Colon (tissue), 2 donors: Measurements from ENCODE around the gene CKLF.
"Not testable (repeated sequence)": the region's sequence is repeated elsewhere in the genome, so short reads cannot be mapped to it uniquely, and the experiment has no call there.

ENCODE experiments used
- FAIRE-seq: peaks from 2 replicates; lab custom pipeline; 2012; peaks lifted over from hg19 to GRCh38; lab: Jason Lieb, UNC
- donor health status: control.
- donor health status: control.

Gene CKLF

GRCh38 chr16:66552286-66553177 is at the start of gene CKLF:
CKLF (plus strand) TSS chr16:66552576; CDS start chr16:66552716, 140 bp downstream.
- FAIRE-seq: no peak

- no peak for FAIRE-seq
Measured at GRCh38 chr16:66503030-66503429, 49.3 kb upstream of the CKLF start.

GRCh38 chr16:66503612-66504011 is 48.8 kb upstream of the CKLF start:
- no peak for FAIRE-seq

- FAIRE-seq: no peak
Measured at GRCh38 chr16:66507731-66508239, 44.6 kb upstream of the CKLF start.

- FAIRE-seq: no peak
Measured at GRCh38 chr16:66508248-66508913, 44.0 kb upstream of the CKLF start.

- no peak for FAIRE-seq
Measured at GRCh38 chr16:66508914-66509496, 43.4 kb upstream of the CKLF start.

- FAIRE-seq: no peak
Measured at GRCh38 chr16:66509576-66509975, 42.8 kb upstream of the CKLF start.

GRCh38 chr16:66510298-66510697 is 42.1 kb upstream of the CKLF start:
- FAIRE-seq: no peak

- no peak for FAIRE-seq
Measured at GRCh38 chr16:66510711-66511601, 41.4 kb upstream of the CKLF start.

- no peak for FAIRE-seq
Measured at GRCh38 chr16:66511602-66512271, 40.6 kb upstream of the CKLF start.

- FAIRE-seq: no peak
Measured at GRCh38 chr16:66512272-66513110, 39.9 kb upstream of the CKLF start.

GRCh38 chr16:66513111-66513723 is 39.2 kb upstream of the CKLF start:
- no peak for FAIRE-seq

GRCh38 chr16:66514391-66514790 is 38.0 kb upstream of the CKLF start:
- not testable (repeated sequence) for FAIRE-seq

GRCh38 chr16:66514980-66515595 is 37.3 kb upstream of the CKLF start:
- not testable (repeated sequence) for FAIRE-seq

GRCh38 chr16:66515596-66516508 is 36.5 kb upstream of the CKLF start:
- no peak for FAIRE-seq

- FAIRE-seq: no peak
Measured at GRCh38 chr16:66516509-66516807, 35.9 kb upstream of the CKLF start.

- FAIRE-seq: no peak
Measured at GRCh38 chr16:66516808-66517585, 35.4 kb upstream of the CKLF start.
